HG03060 (cell line): ENCODE measurements around the gene EHD2.
"Not testable (repeated sequence)": the region's sequence is repeated elsewhere in the genome, so short reads cannot be mapped to it uniquely, and the experiment has no call there.

Experiments used
- ATAC-seq: cut with Tn5 transposase; IDR thresholded peaks from one replicate; pipeline ENCODE4 v1.9.1; 2021; ENCODE audit warnings: low read depth, moderate number of reproducible peaks; ENCODE audit not compliant: unreplicated experiment

EHD2 gene

GRCh38 chr19:47713046-47714021 is at the start of gene EHD2:
Gene EHD2 (plus strand): TSS chr19:47713422. CDS start chr19:47716613, 3,191 bp downstream.
- ATAC-seq: no peak

GRCh38 chr19:47663435-47663910 is 49.7 kb upstream of the EHD2 start:
- no peak for ATAC-seq

GRCh38 chr19:47663911-47664771 is 49.1 kb upstream of the EHD2 start:
- no peak for ATAC-seq

- not testable (repeated sequence) for ATAC-seq
Measured at GRCh38 chr19:47668556-47668955, 44.7 kb upstream of the EHD2 start.

- ATAC-seq: no peak
Measured at GRCh38 chr19:47670736-47671135, 42.5 kb upstream of the EHD2 start.

- no peak for ATAC-seq
Measured at GRCh38 chr19:47671499-47671898, 41.7 kb upstream of the EHD2 start.

- ATAC-seq: no peak
Measured at GRCh38 chr19:47673426-47673825, 39.8 kb upstream of the EHD2 start.

- no peak for ATAC-seq
Measured at GRCh38 chr19:47674548-47674947, 38.7 kb upstream of the EHD2 start.

GRCh38 chr19:47675271-47675670 is 38.0 kb upstream of the EHD2 start:
- ATAC-seq: no peak

GRCh38 chr19:47675859-47676258 is 37.4 kb upstream of the EHD2 start:
- ATAC-seq: no peak

GRCh38 chr19:47676811-47677210 is 36.4 kb upstream of the EHD2 start:
- ATAC-seq: no peak

- ATAC-seq: no peak
Measured at GRCh38 chr19:47679251-47679900, 33.8 kb upstream of the EHD2 start.

- no peak for ATAC-seq
Measured at GRCh38 chr19:47679922-47680857, 33.0 kb upstream of the EHD2 start.

- ATAC-seq: no peak
Measured at GRCh38 chr19:47680858-47681332, 32.3 kb upstream of the EHD2 start.

- no peak for ATAC-seq
Measured at GRCh38 chr19:47681388-47681787, 31.8 kb upstream of the EHD2 start.

GRCh38 chr19:47681936-47682335 is 31.3 kb upstream of the EHD2 start:
- ATAC-seq: no peak

GRCh38 chr19:47682939-47683338 is 30.3 kb upstream of the EHD2 start:
- no peak for ATAC-seq

- no peak for ATAC-seq
Measured at GRCh38 chr19:47686679-47687450, 26.4 kb upstream of the EHD2 start.

- ATAC-seq: no peak
Measured at GRCh38 chr19:47687906-47688305, 25.3 kb upstream of the EHD2 start.
